ENCODE measurements around the gene ST6GALNAC1. TPM values are rescaled to one million over a fixed set of nuclear protein-coding genes. Genes with fewer than 3 reads are reported as not detected.

The ST6GALNAC1 gene
- total and polyA plus RNA-seq, 2 donors (not counting 3 experiments of a cell fraction or from before 2014, with no cell fraction given) = 0.19 to 0.55 TPM

DNA sequence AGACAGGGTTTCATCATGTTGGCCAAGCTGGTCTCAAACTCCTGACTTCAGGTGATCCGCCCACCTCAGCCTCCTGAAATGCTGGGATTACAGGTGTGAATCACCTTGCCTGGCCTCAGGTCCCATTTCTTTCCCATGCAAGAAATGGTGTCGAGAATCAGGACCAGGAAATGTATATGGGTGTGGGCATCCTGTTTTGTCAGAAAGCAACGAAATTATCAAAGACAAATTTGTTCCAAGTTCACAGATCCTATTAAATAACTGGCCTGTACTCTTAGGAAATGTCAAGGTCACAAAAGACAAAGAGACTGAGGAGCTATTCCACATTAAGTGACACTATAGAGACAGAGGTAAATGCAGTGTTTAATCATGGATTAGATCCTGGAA, 17.1 kb upstream of the ST6GALNAC1 start:
- CTCF ChIA-PET = no interaction called here
- no peak for TF ChIP-seq POLR2AphosphoS5 (IDR thresholded peaks at IDR 0.05; ENCODE audit: insufficient read depth, low read depth, low read length)
- TF ChIP-seq EZH2 (IDR thresholded peaks at IDR 0.05; ENCODE audit: borderline replicate concordance, low read depth, low read length, severe bottlenecking) = no peak
- TF ChIP-seq GATA2 (IDR thresholded peaks at IDR 0.05; ENCODE audit: insufficient read depth, insufficient read length, low read depth, low read length) = no peak
- no peak for TF ChIP-seq MYC (IDR thresholded peaks at IDR 0.05; ENCODE audit: low read depth, low read length)
- TF ChIP-seq JUN (IDR thresholded peaks at IDR 0.05; ENCODE audit: borderline replicate concordance, insufficient read depth, insufficient read length, low read depth) = no peak
- no peak for TF ChIP-seq FOS (IDR thresholded peaks at IDR 0.05; ENCODE audit: borderline replicate concordance, insufficient read depth, low read length)
- TF ChIP-seq, protein P1, sequence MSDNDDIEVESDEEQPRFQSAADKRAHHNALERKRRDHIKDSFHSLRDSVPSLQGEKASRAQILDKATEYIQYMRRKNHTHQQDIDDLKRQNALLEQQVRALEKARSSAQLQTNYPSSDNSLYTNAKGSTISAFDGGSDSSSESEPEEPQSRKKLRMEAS (IDR thresholded peaks at IDR 0.05; ENCODE audit: insufficient read depth, insufficient read length) = no peak
- TF ChIP-seq, protein P2, sequence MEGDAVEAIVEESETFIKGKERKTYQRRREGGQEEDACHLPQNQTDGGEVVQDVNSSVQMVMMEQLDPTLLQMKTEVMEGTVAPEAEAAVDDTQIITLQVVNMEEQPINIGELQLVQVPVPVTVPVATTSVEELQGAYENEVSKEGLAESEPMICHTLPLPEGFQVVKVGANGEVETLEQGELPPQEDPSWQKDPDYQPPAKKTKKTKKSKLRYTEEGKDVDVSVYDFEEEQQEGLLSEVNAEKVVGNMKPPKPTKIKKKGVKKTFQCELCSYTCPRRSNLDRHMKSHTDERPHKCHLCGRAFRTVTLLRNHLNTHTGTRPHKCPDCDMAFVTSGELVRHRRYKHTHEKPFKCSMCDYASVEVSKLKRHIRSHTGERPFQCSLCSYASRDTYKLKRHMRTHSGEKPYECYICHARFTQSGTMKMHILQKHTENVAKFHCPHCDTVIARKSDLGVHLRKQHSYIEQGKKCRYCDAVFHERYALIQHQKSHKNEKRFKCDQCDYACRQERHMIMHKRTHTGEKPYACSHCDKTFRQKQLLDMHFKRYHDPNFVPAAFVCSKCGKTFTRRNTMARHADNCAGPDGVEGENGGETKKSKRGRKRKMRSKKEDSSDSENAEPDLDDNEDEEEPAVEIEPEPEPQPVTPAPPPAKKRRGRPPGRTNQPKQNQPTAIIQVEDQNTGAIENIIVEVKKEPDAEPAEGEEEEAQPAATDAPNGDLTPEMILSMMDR (IDR thresholded peaks at IDR 0.05; ENCODE audit: extremely low read depth in 1 of 2, insufficient read depth in 1 of 2, low read depth in 1 of 2, low read length in 2 of 2) = no peak
- TF ChIP-seq POLR2A (IDR thresholded peaks at IDR 0.05; ENCODE audit: low read depth, low read length) = no peak
- BruUV-seq (replicated peaks) = no TSS peak

More for the DNA sequence above, 17.1 kb upstream of the ST6GALNAC1 start:
- intact Hi-C loops (cut with micrococcal nuclease) = no loop called here
- Histone ChIP-seq H3K36me3 (ENCODE audit: control insufficient read depth in 2 of 2, extremely low read depth in 1 of 2, insufficient read depth in 2 of 2, low read length in 2 of 2) (no peaks in the 10 kb centered on the region), H3K4me3 (replicated peaks in 1 of 3; ENCODE audit: insufficient read depth in 1 of 3, low read depth in 1 of 3, low read length in 3 of 3) (no peak overlapping the region), H3K79me2 (ENCODE audit: control insufficient read depth, insufficient read depth, low read length) (no peaks in the 10 kb centered on the region), H3K4me1 (ENCODE audit: control insufficient read depth, extremely low read depth, insufficient read depth, low read length) (no peaks in the 10 kb centered on the region), H4K20me1 (replicated peaks; ENCODE audit: control insufficient read depth, extremely low read depth, insufficient read depth, low read length) (no peaks in the 10 kb centered on the region), H3K27ac (ENCODE audit: insufficient read depth, low read depth, low read length) (no peak overlapping the region), H3K9ac (replicated peaks; ENCODE audit: extremely low read depth, insufficient read depth, low read length) (no peak overlapping the region), H3K27me3 (ENCODE audit: control insufficient read depth in 2 of 2, insufficient read depth in 2 of 2, low read length in 2 of 2) (peaks cover 5% of the 10 kb centered on the region in 2 experiments), H2AFZ (ENCODE audit: low read depth, low read length) (no peak overlapping the region), H3K9me1 (replicated peaks; ENCODE audit: control insufficient read depth, extremely low read depth, insufficient read depth, low read length) (no peaks in the 10 kb centered on the region), H3K9me3 (replicated peaks; ENCODE audit: control insufficient read depth, insufficient read depth, low read length) (no peaks in the 10 kb centered on the region), H3K4me2 (ENCODE audit: insufficient read depth, low read length) (no peak overlapping the region)
- POLR2A ChIA-PET = no interaction called here
- FAIRE-seq = no peak
- dilution Hi-C loops (cut with MboI; ENCODE audit: extremely low pct_ligation_motif_present, low sequenced_read_pairs) = no loop called here
- no peak for DNase-seq (ENCODE audit: low read depth, low spot score)

Measured in endothelial cell of umbilical vein (primary cell).